Vagina (tissue), 2 donors: Measurements from ENCODE around the gene PATJ.

Experiments used
- POLR2AphosphoS5 ChIP-seq, 2 donors: sonication (generic); formaldehyde crosslinking; IDR thresholded peaks; one replicate each; pipeline ENCODE4 v1.9.0; 2017; ENCODE audit warnings: antibody characterized with exemption in 2 of 2, mild to moderate bottlenecking in 2 of 2, low read depth in 1 of 2; ENCODE audit not compliant: insufficient read depth in 1 of 2
- TF ChIP-seq, protein P1 (sequence below), 3 experiments: fragments of 450-650 bp in 2 of 3; fragments of 200-600 bp in 1 of 3; sonication (generic) in 1 of 3; IDR thresholded peaks; one replicate each; pipeline ENCODE4 v1.5.1; 2017 to 2019; ENCODE audit warnings: antibody characterized with exemption in 3 of 3, mild to moderate bottlenecking in 2 of 3, moderate library complexity in 2 of 3

DNA sequence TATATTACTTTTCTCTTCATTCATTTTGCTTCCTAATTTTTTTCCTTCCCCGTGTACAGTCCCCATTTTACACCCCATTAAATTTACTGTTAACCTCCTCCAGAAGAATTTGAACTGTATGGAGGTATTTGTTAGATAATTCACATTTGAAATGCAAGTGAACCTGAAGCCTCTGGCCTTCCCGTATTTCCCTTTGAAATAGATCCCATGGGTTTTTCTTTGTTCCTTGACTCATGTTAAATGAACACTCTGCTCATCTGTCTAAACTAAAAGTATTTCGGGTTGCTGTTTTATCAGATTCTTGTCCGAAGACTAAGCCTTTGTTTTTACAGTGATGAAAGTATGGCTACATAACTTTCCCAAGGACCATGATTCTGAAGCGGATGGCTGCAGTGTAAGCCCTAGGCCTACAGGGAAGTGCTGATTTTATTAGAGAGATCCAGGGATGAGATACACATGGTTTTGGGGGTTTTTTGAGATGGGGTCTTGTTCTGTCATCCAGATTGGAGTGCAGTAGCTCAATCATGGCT, 187.9 kb downstream of the PATJ start:
- TF ChIP-seq, protein P1, sequence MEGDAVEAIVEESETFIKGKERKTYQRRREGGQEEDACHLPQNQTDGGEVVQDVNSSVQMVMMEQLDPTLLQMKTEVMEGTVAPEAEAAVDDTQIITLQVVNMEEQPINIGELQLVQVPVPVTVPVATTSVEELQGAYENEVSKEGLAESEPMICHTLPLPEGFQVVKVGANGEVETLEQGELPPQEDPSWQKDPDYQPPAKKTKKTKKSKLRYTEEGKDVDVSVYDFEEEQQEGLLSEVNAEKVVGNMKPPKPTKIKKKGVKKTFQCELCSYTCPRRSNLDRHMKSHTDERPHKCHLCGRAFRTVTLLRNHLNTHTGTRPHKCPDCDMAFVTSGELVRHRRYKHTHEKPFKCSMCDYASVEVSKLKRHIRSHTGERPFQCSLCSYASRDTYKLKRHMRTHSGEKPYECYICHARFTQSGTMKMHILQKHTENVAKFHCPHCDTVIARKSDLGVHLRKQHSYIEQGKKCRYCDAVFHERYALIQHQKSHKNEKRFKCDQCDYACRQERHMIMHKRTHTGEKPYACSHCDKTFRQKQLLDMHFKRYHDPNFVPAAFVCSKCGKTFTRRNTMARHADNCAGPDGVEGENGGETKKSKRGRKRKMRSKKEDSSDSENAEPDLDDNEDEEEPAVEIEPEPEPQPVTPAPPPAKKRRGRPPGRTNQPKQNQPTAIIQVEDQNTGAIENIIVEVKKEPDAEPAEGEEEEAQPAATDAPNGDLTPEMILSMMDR (IDR thresholded peaks at IDR 0.05): no peak
- no peak for TF ChIP-seq POLR2AphosphoS5 (IDR thresholded peaks at IDR 0.05; ENCODE audit: insufficient read depth in 1 of 2, low read depth in 1 of 2)
